ENCODE data around the gene ENOX1. TPM values are rescaled to one million over a fixed set of nuclear protein-coding genes. Genes with fewer than 3 reads are reported as not detected.

Gene ENOX1
- total RNA-seq, 2 donors from 2014 or later: 0.14 to 11.7 TPM

- H3K4me1 Mint-ChIP-seq (ENCODE audit: low read depth in 2 of 2): peaks cover 0 to 4% of the 10 kb centered on the region in 2 donors
- no peak overlapping the region for H3K4me3 Mint-ChIP-seq
- peaks cover 10 to 57% of the 10 kb centered on the region in 2 donors for H3K27me3 Mint-ChIP-seq
- ATAC-seq (no peak), DNase-seq (ENCODE audit: low spot score) (no peak)
- no peaks in the 10 kb centered on the region for H3K9me3 Mint-ChIP-seq
- no peaks in the 10 kb centered on the region for H3K36me3 Mint-ChIP-seq
- H3K27ac Mint-ChIP-seq: no peak overlapping the region
These were observed 478.8 kb downstream of the ENOX1 start for GRCh38 chr13:43307921-43308433.

- Mint-ChIP-seq H3K27me3 (peaks cover 10 to 53% of the 10 kb centered on the region in 2 donors), H3K4me1 (ENCODE audit: low read depth in 2 of 2) (peaks cover 0 to 4% of the 10 kb centered on the region in 2 donors), H3K36me3 (no peaks in the 10 kb centered on the region), H3K27ac (no peak overlapping the region), H3K4me3 (no peak overlapping the region), H3K9me3 (no peaks in the 10 kb centered on the region)
- DNase-seq (ENCODE audit: low spot score) (no peak), ATAC-seq (no peak)
These were observed 479.4 kb downstream of the ENOX1 start for GRCh38 chr13:43307221-43307920.

- no peak overlapping the region for H3K27ac Mint-ChIP-seq
- H3K36me3 Mint-ChIP-seq: no peaks in the 10 kb centered on the region
- H3K4me1 Mint-ChIP-seq (ENCODE audit: low read depth in 2 of 2): peaks cover 0 to 4% of the 10 kb centered on the region in 2 donors
- H3K4me3 Mint-ChIP-seq: no peak overlapping the region
- DNase-seq (ENCODE audit: low spot score) (no peak), ATAC-seq (no peak)
- peaks cover 10 to 45% of the 10 kb centered on the region in 2 donors for H3K27me3 Mint-ChIP-seq
- H3K9me3 Mint-ChIP-seq: no peaks in the 10 kb centered on the region
These were observed 480.4 kb downstream of the ENOX1 start for GRCh38 chr13:43306372-43306771.

GRCh38 chr13:43305416-43305815 is 481.4 kb downstream of the ENOX1 start:
- H3K27me3 Mint-ChIP-seq: peaks cover 6 to 40% of the 10 kb centered on the region in 2 donors
- DNase-seq (ENCODE audit: low spot score) (no peak), ATAC-seq (peak in 1 of 2 donors; percentile 10)
- H3K9me3 Mint-ChIP-seq: no peaks in the 10 kb centered on the region
- no peak overlapping the region for H3K27ac Mint-ChIP-seq
- H3K4me1 Mint-ChIP-seq (ENCODE audit: low read depth in 2 of 2): peaks cover 0 to 4% of the 10 kb centered on the region in 2 donors
- no peak overlapping the region for H3K4me3 Mint-ChIP-seq
- H3K36me3 Mint-ChIP-seq: no peaks in the 10 kb centered on the region

GRCh38 chr13:43304945-43305344 is 481.8 kb downstream of the ENOX1 start:
- DNase-seq (ENCODE audit: low spot score) (no peak), ATAC-seq (no peak)
- H3K9me3 Mint-ChIP-seq: no peaks in the 10 kb centered on the region
- peaks cover 0 to 4% of the 10 kb centered on the region in 2 donors for H3K4me1 Mint-ChIP-seq (ENCODE audit: low read depth in 2 of 2)
- no peak overlapping the region for H3K27ac Mint-ChIP-seq
- H3K36me3 Mint-ChIP-seq: no peaks in the 10 kb centered on the region
- H3K4me3 Mint-ChIP-seq: no peak overlapping the region
- peaks cover 6 to 42% of the 10 kb centered on the region in 2 donors for H3K27me3 Mint-ChIP-seq

- Mint-ChIP-seq H3K36me3 (no peaks in the 10 kb centered on the region), H3K27me3 (peaks cover 8 to 46% of the 10 kb centered on the region in 2 donors), H3K4me1 (ENCODE audit: low read depth in 2 of 2) (peaks cover 0 to 4% of the 10 kb centered on the region in 2 donors), H3K27ac (no peak overlapping the region), H3K4me3 (no peak overlapping the region), H3K9me3 (no peaks in the 10 kb centered on the region)
- ATAC-seq: no peak
- DNase-seq (ENCODE audit: low spot score): no peak
These were observed 482.3 kb downstream of the ENOX1 start for GRCh38 chr13:43304449-43304848.

GRCh38 chr13:43303033-43303729 is 483.6 kb downstream of the ENOX1 start:
- ATAC-seq: peak in 1 of 2 donors; percentile 60
- Mint-ChIP-seq H3K9me3 (no peaks in the 10 kb centered on the region), H3K27ac (no peak overlapping the region), H3K4me1 (ENCODE audit: low read depth in 2 of 2) (peaks cover 0 to 3% of the 10 kb centered on the region in 2 donors), H3K4me3 (no peak overlapping the region), H3K27me3 (peaks cover 14 to 49% of the 10 kb centered on the region in 2 donors), H3K36me3 (no peaks in the 10 kb centered on the region)
- no peak for DNase-seq (ENCODE audit: low spot score)

GRCh38 chr13:43301346-43301969 is 485.3 kb downstream of the ENOX1 start:
- Mint-ChIP-seq H3K27ac (no peak overlapping the region), H3K27me3 (peaks cover 17 to 43% of the 10 kb centered on the region in 2 donors), H3K4me3 (no peak overlapping the region), H3K36me3 (no peaks in the 10 kb centered on the region), H3K4me1 (ENCODE audit: low read depth in 2 of 2) (no peaks in the 10 kb centered on the region), H3K9me3 (no peaks in the 10 kb centered on the region)
- ATAC-seq: no peak
- DNase-seq (ENCODE audit: low spot score): no peak

GRCh38 chr13:43300865-43301264 is 485.9 kb downstream of the ENOX1 start:
- Mint-ChIP-seq H3K4me1 (ENCODE audit: low read depth in 2 of 2) (no peaks in the 10 kb centered on the region), H3K27me3 (peaks cover 20 to 42% of the 10 kb centered on the region in 2 donors), H3K27ac (no peak overlapping the region), H3K36me3 (no peaks in the 10 kb centered on the region), H3K9me3 (no peaks in the 10 kb centered on the region), H3K4me3 (no peak overlapping the region)
- DNase-seq (ENCODE audit: low spot score): no peak
- no peak for ATAC-seq

- H3K27ac Mint-ChIP-seq: no peak overlapping the region
- DNase-seq (ENCODE audit: low spot score): no peak
- no peak for ATAC-seq
- H3K9me3 Mint-ChIP-seq: no peaks in the 10 kb centered on the region
- H3K4me1 Mint-ChIP-seq (ENCODE audit: low read depth in 2 of 2): no peaks in the 10 kb centered on the region
- H3K27me3 Mint-ChIP-seq: peaks cover 20 to 33% of the 10 kb centered on the region in 2 donors
- no peak overlapping the region for H3K4me3 Mint-ChIP-seq
- no peaks in the 10 kb centered on the region for H3K36me3 Mint-ChIP-seq
These were observed 487.4 kb downstream of the ENOX1 start for GRCh38 chr13:43299374-43299773.

GRCh38 chr13:43298816-43299215 is 488.0 kb downstream of the ENOX1 start:
- Mint-ChIP-seq H3K4me1 (ENCODE audit: low read depth in 2 of 2) (no peaks in the 10 kb centered on the region), H3K4me3 (no peak overlapping the region), H3K27ac (no peak overlapping the region), H3K9me3 (no peaks in the 10 kb centered on the region), H3K36me3 (no peaks in the 10 kb centered on the region), H3K27me3 (peaks cover 20 to 33% of the 10 kb centered on the region in 2 donors)
- DNase-seq (ENCODE audit: low spot score): no peak
- ATAC-seq: no peak

GRCh38 chr13:43297967-43298678 is 488.6 kb downstream of the ENOX1 start:
- Mint-ChIP-seq H3K4me3 (no peak overlapping the region), H3K9me3 (no peaks in the 10 kb centered on the region), H3K27me3 (peaks cover 20 to 33% of the 10 kb centered on the region in 2 donors), H3K27ac (no peak overlapping the region), H3K36me3 (no peaks in the 10 kb centered on the region), H3K4me1 (ENCODE audit: low read depth in 2 of 2) (no peaks in the 10 kb centered on the region)
- ATAC-seq (no peak), DNase-seq (ENCODE audit: low spot score) (no peak)

GRCh38 chr13:43295825-43296564 is 490.8 kb downstream of the ENOX1 start:
- H3K4me1 Mint-ChIP-seq (ENCODE audit: low read depth in 2 of 2): no peaks in the 10 kb centered on the region
- no peak overlapping the region for H3K27ac Mint-ChIP-seq
- no peak for ATAC-seq
- H3K36me3 Mint-ChIP-seq: no peaks in the 10 kb centered on the region
- DNase-seq (ENCODE audit: low spot score): no peak
- H3K27me3 Mint-ChIP-seq: peaks cover 20 to 33% of the 10 kb centered on the region in 2 donors
- no peaks in the 10 kb centered on the region for H3K9me3 Mint-ChIP-seq
- no peak overlapping the region for H3K4me3 Mint-ChIP-seq

Measured in natural killer cell treated with Interleukin-12 subunit alpha and Interleukin-12 subunit beta and Interleukin-15 and Interleukin-18, amount 100 ng/mL, for 72 hours (primary cell).